DMS 273 (cell line): ENCODE results near the gene NSRP1.
A peak's percentile ranks its signal among the peaks of the same experiment; 100 is the strongest.
"Not testable (repeated sequence)": the region's sequence is repeated elsewhere in the genome, so short reads cannot be mapped to it uniquely, and the experiment has no call there.

Experiments used
- DNase-seq: peaks from one replicate; lab custom pipeline; 2025; ENCODE audit not compliant: unreplicated experiment; lab: John Stamatoyannopoulos, UW

The NSRP1 gene

DNA sequence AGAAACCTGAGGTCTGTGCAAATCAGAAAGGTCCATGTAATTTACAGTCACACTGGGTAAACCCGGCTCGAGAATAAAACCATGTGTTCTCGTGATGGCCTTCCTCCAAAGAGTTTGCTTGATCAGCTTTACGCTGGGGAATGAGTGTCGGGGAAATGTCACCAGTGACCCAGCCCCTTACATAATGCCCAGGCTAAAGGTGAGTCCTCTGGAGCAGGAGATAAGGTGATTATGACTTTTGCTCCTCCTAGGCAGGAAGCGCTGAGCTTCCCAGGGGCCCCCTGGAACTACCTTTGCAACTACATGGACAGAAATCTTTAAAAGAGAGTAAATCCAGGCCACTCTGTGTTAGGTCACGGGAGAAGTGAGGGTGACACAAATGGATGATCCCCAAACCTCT, 103.2 kb downstream of the NSRP1 start:
- DNase-seq = no peak

DNA sequence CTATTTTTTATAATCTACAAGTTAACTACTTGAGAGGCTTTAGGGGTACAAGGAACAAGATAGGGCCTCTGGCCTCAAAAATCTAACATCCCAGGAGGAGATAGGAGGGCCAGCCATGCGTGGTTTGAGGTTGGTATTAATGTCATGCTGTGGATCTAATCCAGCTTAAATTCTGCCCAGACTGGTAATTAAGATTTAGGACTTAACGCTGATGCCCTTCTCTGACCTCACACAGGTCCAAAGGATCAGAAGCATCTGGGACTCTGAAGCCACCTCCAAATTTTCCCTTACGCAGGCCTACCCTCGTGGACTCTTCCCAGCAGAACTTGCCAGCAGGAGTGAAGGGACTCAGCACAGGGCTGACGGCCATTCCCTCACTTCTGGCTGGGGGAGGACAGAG, 103.8 kb downstream of the NSRP1 start:
- no peak for DNase-seq

DNA sequence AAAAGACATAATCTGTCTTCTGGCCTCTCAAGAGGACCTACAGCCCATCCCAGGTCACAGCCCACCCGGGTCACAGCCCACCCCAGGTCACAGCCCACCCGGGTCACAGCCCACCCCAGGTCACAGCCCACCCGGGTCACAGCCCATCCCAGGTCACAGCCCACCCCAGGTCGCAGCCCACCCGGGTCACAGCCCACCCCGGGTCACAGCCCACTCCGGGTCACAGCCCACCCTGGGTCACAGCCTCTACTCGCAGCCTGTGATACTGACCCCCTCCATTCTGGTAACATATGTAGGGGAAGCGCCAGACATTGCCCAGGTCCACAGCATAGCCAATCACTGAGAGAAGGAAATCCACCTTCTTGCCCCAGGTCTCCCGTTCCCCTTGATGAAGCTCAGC, 104.7 kb downstream of the NSRP1 start:
- DNase-seq = no peak

DNA sequence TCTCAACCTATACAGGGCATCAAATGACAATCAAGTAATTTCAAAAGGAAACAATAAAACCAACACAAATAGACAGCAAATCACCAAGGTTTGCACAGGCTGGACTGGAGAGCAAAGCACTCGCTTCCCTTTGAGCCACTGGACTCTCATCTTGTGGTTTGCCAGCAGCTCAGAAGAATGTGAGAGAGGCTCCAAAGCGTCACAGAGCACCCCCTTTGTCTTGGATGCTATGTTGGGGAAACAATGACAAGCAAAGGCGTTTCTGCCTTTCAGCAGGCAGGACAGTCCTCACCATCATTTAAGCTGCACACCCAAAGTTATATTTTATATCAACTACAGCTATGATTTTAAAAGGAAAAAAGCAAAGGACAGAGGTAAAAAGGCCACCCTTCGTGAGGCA, 105.6 kb downstream of the NSRP1 start:
- no peak for DNase-seq

DNA sequence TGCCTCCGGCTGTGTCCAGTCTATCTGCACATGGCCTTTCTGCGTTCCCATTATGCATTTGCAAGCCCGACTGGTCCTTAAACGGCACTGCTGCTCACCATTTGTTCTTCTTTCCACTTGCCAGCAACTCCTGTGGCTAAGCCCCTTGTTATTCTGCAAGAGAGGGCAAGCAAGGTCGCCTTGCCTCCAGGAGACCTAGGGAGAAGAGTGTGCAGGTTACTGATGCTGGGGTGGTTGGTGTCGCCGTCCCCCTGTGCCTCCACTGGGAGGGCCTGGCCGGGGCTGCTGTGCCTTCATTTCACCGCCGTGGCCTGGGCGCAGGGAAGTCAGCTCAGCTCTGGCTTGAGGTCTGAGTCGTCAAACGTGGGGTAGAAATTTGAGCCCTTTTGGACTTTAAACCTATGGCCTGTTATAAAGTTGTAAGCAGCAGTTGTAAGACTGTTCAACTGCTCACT, 106.1 kb downstream of the NSRP1 start:
- no peak for DNase-seq

DNA sequence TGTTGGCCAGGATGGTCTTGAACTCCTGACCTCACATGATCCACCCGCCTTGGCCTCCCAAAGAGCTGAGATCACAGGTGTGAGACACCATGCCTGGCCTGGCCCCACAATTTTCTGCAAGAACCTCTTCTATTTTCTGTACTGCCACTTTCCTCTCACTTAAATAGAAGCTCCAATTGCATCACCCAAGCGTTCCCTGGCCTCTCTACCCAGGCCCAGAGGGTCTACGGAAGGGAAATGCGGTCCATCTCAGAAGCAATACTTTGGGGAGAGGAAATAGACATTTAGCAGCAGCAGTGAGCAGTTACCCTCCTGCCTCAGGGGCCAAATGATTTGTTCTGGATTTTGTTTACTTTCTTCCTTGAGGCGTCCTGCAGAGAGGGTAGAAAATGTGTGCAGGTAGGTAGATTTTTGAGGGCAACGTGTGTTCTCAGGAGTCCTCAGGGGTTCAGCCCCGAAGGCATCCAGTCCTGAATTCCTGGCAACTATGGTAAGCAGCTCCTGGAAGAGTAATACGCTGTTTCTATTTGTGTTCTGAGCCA, 107.9 kb downstream of the NSRP1 start:
- DNase-seq = no peak

DNA sequence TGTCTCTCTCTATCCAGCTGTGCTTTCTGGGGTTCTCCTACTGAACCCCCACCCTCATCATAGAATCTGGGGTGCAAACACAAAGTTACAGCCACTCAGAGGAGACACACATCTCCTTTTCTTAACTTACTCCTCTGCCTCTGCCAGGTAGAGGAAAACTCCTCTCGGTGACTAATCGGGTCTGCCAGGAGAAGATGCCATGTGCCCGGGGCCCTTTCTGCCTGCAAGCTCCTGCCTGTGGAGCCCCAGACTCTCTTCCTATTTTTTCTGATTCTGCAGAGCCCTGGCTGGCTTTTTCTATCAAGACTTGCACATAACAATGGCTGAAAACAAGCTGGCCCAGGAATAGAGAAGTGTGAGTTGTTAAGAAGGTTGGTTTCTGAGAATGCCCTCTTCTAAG, 108.5 kb downstream of the NSRP1 start:
- no peak for DNase-seq

DNA sequence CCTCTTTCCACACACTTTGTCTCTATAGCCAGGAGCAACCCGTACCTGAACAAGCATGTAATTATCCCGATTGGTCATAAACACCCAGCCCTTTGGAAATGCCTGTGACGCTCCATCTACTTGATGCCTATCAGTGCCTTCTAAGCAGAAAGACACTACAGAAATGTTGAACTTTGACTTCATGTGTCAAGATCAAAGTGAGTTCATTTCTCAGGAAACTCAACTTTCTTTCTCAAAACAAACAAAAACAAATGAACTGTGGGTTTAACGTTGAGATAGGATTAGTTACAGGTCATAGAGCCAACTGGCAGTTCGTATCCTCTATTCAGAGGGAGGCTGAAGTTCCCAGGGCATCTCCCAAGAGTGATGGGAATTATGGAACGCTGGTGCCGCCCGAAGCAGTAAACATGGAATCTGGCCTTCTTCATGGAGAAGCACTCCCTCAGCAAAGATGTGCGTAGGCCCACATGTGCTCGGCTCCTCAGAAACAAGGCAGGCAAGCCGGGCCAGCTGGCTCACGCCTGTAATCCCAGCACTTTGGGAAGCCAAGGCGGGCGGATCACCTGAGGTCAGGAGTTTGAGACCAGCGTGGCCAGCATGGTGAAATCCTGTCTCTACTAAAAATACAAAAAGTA, 109.4 kb downstream of the NSRP1 start:
- DNase-seq = no peak

DNA sequence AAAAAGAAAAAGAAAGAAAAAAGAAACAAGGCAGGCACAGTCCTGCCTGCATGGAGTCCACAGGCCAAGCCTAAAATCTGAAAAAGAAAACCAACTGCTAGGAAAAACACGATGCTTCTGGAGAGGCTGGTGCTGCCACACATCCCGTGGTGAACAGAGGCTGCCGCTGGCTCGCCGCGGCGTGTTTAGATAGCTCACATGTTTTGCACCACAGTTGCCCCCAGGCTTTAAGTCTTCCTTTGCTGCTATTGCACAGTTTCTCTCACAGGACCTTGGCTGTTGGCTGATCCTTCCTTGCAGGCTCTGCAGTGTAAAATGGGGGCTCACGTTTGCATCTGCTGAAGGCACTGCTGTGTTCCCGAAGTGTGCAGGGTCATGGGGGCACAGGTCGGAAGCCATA, 110.3 kb downstream of the NSRP1 start:
- no peak for DNase-seq

DNA sequence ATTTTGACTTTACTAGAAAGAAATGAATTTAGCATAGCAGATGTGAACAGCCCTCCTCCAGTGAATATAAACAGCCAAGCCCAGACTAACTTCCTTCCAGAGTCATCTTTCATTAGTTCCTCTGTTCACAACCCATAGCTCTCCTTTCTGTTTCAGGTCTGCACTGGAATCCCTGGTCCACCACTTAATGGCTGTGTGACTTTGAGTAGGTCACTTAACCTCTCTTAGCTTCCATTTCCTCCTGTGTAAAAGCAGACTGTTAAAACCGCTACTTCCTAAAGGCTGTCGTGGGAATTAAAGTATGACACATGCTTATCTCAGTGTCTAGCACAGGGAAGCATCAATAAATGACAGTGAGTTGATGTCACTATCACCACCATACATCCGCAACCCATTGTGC, 111.4 kb downstream of the NSRP1 start:
- no peak for DNase-seq

DNA sequence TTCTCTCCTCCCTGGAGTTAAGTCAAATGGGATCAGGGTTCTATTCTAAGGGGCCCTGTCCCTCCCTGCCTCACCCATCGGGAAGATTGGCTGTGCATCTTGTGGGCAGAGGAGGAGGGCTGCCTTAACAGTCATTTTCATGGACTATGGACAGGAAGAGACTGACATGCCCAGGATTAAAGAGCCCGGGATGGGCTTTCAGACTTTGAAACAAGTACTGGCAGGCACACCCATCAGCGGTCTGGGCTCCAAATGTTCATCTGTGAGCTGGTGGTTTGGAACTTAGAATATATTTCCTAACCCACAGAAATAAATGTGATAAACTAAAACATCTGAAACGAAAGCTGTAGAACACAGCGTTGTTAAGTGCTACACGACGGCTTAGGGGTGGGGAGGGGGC, 112.4 kb downstream of the NSRP1 start:
- no peak for DNase-seq

DNA sequence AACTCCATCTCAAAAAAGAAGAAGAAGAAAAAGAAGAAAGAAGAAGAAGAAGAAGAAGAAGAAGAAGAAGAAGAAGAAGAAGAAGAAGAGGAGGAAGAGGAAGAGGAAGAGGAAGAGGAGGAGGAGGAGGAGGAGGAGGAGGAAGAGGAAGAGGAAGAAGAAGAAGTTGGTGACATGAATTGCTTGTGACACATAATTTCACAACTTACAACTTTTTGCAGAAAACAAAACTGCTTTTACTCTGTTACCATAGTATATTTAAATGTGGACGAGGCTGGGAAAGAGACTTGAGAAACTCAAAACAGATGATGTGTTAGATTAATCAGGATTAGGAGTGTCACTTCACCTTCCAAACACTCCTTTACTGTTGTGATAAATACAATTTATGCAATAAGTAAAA, 113.4 kb downstream of the NSRP1 start:
- DNase-seq = not testable (repeated sequence)

DNA sequence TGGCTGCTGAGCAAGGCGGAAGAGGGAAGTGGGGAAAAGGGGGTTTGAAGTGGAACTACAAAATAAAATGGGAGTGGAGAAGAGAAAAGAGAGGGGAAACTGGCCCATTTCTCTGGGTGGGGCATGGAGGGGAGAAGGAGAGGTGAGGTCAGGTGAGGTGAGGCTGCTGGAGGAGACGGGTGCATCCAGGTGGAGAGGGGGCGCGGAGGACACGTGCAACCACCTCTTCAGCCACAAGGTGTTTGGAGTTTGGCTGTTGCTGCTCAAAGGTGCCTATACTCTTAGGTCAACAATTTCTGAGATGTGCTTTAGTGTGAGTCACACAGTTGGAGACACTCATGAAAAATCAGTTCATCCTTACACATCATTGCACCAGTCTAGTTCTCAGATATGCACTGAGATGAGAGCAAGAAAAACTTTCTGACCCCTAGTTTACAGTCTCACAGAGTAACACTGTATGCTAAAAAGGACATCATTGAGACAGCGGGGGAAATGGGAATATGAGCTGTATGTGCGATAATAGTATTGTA, 114.0 kb downstream of the NSRP1 start:
- DNase-seq = no peak

DNA sequence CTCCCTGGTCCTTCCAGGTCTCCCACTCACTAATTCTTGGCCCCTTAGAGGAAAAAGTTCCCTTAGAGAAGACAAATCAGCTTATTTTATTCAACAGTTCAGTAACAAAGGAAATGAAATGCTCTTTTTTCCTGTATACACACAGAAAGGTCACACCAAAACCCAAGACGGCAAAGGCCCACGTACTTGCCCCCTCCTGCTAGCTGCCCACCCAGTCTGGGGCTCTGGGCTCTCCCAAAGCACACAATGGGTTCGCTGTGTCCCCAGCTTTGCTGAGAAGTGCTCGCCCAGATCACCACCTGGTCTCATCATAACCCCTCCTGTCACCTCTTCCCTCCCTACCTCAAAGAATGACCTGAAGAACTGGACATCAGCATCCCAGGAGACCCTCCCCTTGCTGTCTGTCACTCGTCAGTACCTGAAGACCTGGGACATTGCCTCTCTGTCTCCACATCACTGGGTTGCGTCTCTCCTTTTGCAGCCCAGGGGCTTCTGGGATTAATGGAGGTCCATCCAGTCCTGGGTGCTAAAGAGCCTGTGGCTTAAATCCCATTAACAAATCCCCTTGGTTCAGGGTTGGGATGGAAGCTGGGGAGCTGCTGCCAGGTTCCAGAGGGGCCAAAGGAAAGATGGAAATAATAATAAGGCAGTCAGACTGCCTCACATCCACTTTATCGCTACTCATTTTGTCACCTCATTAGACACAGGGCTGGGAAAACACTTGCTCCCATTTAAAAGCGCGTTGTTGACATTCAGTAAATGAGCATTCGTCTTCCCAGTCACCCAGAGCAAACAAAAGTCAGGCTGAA, 115.6 kb downstream of the NSRP1 start:
- no peak for DNase-seq

DNA sequence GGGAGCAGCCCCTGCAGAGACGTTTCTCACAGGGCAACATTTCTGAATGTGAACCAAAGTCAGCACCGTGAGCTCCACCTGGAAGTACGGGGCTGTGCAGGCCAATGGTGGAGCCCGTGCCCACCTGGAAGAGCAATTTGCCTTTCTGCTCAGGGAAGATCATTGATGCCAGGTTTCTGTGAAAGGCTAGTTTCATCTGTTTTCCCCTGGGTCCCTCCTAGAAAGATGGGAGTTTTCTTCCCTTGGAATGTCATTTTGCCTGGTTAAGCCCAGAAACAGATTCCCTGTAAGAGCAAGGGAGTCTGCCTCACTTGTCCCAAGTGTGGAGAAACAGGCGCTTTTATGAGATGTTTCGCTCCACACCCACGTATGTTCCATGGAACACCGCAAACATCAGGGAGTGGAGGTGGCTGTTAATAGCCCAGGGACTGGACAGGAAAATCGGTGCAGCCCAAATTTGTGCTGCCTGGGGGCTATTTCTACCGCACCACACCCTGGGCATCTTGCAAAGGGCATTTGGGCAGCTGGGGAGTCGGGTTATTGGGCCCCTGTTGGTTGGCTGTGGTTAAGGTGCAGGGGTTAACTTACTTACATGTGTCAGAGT, 116.3 kb downstream of the NSRP1 start:
- no peak for DNase-seq

DNA sequence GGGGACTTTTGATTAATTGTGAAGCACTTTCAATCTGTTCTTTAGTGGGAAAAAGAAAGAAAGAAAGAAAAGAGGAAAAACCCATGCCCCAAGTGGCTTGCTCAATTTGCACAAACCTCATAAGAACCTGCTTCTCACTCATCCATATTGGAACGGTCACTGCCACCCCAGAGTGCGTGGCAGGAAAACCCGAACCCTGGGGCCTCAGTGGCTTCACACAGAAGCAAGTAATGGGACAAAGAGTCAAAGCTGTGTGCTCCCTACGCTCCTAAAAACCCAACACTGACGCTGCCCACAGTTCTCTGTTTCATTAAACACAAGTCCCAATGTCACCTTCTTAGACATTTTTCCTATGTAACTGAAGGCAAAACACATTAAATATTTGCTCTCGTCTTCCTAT, 117.7 kb downstream of the NSRP1 start:
- DNase-seq = no peak

DNA sequence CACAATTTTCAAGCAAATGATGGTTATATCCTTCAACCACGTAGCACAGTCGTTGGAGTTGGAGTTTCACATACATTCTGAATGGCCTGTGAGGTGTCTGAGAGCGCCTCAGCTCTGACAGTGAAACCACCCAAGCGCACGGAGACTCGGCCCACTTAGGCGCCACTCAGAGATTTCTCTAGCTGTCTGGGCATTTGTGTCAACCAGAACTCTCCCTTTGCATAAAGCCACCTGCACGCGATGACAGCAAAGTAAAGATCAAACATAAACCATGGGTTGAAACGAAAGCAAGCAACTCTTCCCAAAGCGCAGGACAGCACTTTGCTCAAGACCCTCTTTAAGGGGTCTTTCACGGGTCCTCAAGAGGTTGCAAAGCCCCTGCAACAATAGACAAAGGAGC, 118.3 kb downstream of the NSRP1 start:
- DNase-seq = no peak

DNA sequence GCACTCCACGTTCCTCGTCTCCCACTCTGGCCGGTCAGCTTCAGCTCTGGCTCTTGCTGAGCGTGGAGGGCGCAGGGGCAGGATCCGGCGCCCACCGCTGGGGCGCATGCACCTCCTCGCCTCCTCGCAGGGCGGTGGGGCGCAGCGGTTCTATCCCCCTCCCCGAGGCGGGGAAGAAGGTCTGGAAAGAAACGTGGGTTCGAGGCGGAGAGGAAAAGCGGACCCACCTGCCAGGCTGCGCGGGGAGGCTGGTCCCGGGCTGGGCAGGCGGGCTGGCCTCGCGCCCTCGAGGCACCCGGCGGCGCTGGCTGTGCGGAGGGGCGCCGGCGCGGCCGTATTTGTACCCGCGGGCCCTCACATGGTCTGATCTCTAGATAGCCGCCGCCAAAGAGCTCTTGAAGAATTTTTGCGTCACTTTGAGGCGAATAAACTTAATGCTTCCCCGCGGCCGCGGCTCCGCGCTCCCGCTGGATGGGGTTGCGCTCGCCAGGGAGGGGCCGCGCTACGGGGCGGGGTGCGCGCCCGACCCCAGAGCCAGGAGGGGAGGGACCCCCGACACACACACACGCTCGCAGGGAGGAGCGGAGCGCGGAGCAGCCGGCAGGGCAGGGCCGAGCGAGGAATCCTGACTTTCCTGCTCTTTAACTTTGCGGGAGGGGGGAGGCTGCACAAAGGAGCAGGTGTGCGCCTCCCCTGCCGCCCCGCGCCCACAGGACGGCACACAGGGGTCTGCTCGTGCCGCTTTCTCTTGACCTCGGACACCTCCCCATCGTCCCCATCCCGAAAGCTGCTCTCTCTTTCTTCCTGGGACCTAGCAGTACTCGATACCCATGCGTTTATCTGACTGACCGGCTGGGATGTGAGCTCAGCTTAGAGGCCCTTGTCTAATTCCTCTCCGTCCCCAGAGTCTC, 119.0 kb downstream of the NSRP1 start, which contains the start of gene SLC6A4:
Gene SLC6A4 (minus strand): TSS at position 312 of the 911 bp plus-strand sequence. CDS start 13,739 bp downstream, outside the sequence.
- peak; percentile 66 for DNase-seq
